H9 (cell line): Measurements from ENCODE around the gene MICALL1. TPM values are rescaled to one million over a fixed set of nuclear protein-coding genes. Genes with fewer than 3 reads are reported as not detected.

Experiments used
- DNase-seq: peaks from one replicate; pipeline ENCODE4 v3.0.0-alpha.2; 2017
- H2AFZ ChIP-seq: one replicate; pipeline ENCODE4 v1.6.1; 2013; ENCODE audit warnings: mild to moderate bottlenecking, low read length, control low read depth, moderate library complexity
- H2AK5ac ChIP-seq: 2 replicates; pipeline ENCODE4 v1.6.1; 2013; ENCODE audit warnings: low read length, control low read depth, mixed read lengths; ENCODE audit not compliant: insufficient read length
- H2BK120ac ChIP-seq: one replicate; pipeline ENCODE4 v1.6.1; 2013; ENCODE audit warnings: low read depth, mild to moderate bottlenecking, low read length, control low read depth, inconsistent platforms; ENCODE audit not compliant: poor library complexity, severe bottlenecking
- H2BK12ac ChIP-seq: 2 replicates; pipeline ENCODE4 v1.6.1; 2013; ENCODE audit warnings: low read length, control low read depth, mixed read lengths, low read depth; ENCODE audit not compliant: insufficient read length
- H2BK15ac ChIP-seq: 2 replicates; pipeline ENCODE4 v1.6.1; 2013; ENCODE audit warnings: low read depth, low read length, control low read depth
- H2BK20ac ChIP-seq: one replicate; pipeline ENCODE4 v1.6.1; 2013; ENCODE audit warnings: low read depth, mild to moderate bottlenecking, low read length, control low read depth, inconsistent platforms; ENCODE audit not compliant: poor library complexity, severe bottlenecking
- H2BK5ac ChIP-seq: 2 replicates; pipeline ENCODE4 v1.6.1; 2013; ENCODE audit warnings: low read length, control low read depth, mixed read lengths; ENCODE audit not compliant: insufficient read length
- H3K14ac ChIP-seq: 2 replicates; pipeline ENCODE4 v1.6.1; 2013; ENCODE audit warnings: low read length, control low read depth; ENCODE audit not compliant: insufficient read depth
- H3K18ac ChIP-seq: 2 replicates; pipeline ENCODE4 v1.6.1; 2013; ENCODE audit warnings: low read depth, mild to moderate bottlenecking, mixed read lengths, low read length, control low read depth; ENCODE audit not compliant: insufficient read length
- H3K23ac ChIP-seq: 2 replicates; pipeline ENCODE4 v1.6.1; 2013; ENCODE audit warnings: low read length, control low read depth, mixed read lengths, low read depth; ENCODE audit not compliant: insufficient read length
- H3K23me2 ChIP-seq: 2 replicates; pipeline ENCODE4 v1.6.1; 2013; ENCODE audit warnings: low read depth, mild to moderate bottlenecking, mixed read lengths, low read length, control low read depth; ENCODE audit not compliant: insufficient read length, poor library complexity, severe bottlenecking
- H3K27ac ChIP-seq: 2 replicates; pipeline ENCODE4 v1.5.1; 2013; ENCODE audit warnings: low read length, control low read depth, mixed read lengths, low read depth; ENCODE audit not compliant: insufficient read length
- H3K27me3 ChIP-seq: 2 replicates; pipeline ENCODE4 v1.6.1; 2013; ENCODE audit warnings: low read length, control low read depth, inconsistent platforms; ENCODE audit not compliant: insufficient read depth
- H3K4ac ChIP-seq: 2 replicates; pipeline ENCODE4 v1.6.1; 2013; ENCODE audit warnings: low read depth, mild to moderate bottlenecking, control low read depth, inconsistent platforms, low read length, moderate library complexity
- H3K4me1 ChIP-seq: 2 replicates; pipeline ENCODE4 v1.6.1; 2013; ENCODE audit warnings: low read length, control low read depth, inconsistent platforms; ENCODE audit not compliant: insufficient read depth
- H3K4me2 ChIP-seq: 2 replicates; pipeline ENCODE4 v1.6.1; 2013; ENCODE audit warnings: low read length, control low read depth, mixed read lengths; ENCODE audit not compliant: insufficient read length, insufficient read depth
- H3K56ac ChIP-seq: 2 replicates; pipeline ENCODE4 v1.6.1; 2013; ENCODE audit warnings: low read depth, mild to moderate bottlenecking, mixed read lengths, low read length, control low read depth; ENCODE audit not compliant: insufficient read length
- H3K79me1 ChIP-seq: 2 replicates; pipeline ENCODE4 v1.6.1; 2013; ENCODE audit warnings: low read depth, mild to moderate bottlenecking, moderate library complexity, low read length, control low read depth, inconsistent platforms; ENCODE audit not compliant: insufficient read depth, poor library complexity, severe bottlenecking
- H3K79me2 ChIP-seq: 2 replicates; pipeline ENCODE4 v1.6.1; 2013; ENCODE audit warnings: low read length, control low read depth, inconsistent platforms; ENCODE audit not compliant: insufficient read depth
- H3K9ac ChIP-seq: 2 replicates; pipeline ENCODE4 v1.6.1; 2013; ENCODE audit warnings: low read length, control low read depth, mixed read lengths; ENCODE audit not compliant: insufficient read length; ENCODE audit errors: extremely low read depth
- H3K9me3 ChIP-seq: one replicate; pipeline ENCODE4 v1.6.1; 2013; ENCODE audit warnings: low read depth, low read length, inconsistent platforms; ENCODE audit not compliant: control insufficient read depth
- H3T11ph ChIP-seq: one replicate; pipeline ENCODE4 v1.6.1; 2013; ENCODE audit warnings: mild to moderate bottlenecking, low read length, control low read depth, inconsistent platforms
- H4K20me1 ChIP-seq: one replicate; pipeline ENCODE4 v1.6.1; 2013; ENCODE audit not compliant: control insufficient read depth, insufficient read length, insufficient read depth
- H4K5ac ChIP-seq: 2 replicates; pipeline ENCODE4 v1.6.1; 2013; ENCODE audit warnings: low read depth, mild to moderate bottlenecking, mixed read lengths, low read length, control low read depth; ENCODE audit not compliant: insufficient read length
- H4K8ac ChIP-seq: replicated peaks from 2 replicates; pipeline ENCODE4 v1.6.1; 2013; ENCODE audit warnings: low read length, control low read depth, mixed read lengths, low read depth; ENCODE audit not compliant: insufficient read length
- H4K91ac ChIP-seq: 2 replicates; pipeline ENCODE4 v1.6.1; 2013; ENCODE audit warnings: low read depth, mild to moderate bottlenecking, moderate library complexity, mixed read lengths, low read length, control low read depth; ENCODE audit not compliant: insufficient read length
- H3K27ac Mint-ChIP-seq, 3 experiments: 2 replicates in 2 of 3; 3 replicates in 1 of 3; pipeline ENCODE4 v1.8.0; 2020 to 2021; ENCODE audit warnings: mixed read lengths in 3 of 3, mild to moderate bottlenecking in 1 of 3, moderate library complexity in 1 of 3
- H3K27me3 Mint-ChIP-seq: 2 replicates; pipeline ENCODE4 v1.8.0; 2021; ENCODE audit warnings: low read depth, mild to moderate bottlenecking, moderate library complexity, mixed read lengths
- H3K36me3 Mint-ChIP-seq, 3 experiments: 2 replicates in 2 of 3; 3 replicates in 1 of 3; pipeline ENCODE4 v1.8.0; 2020 to 2021; ENCODE audit warnings: low read depth in 3 of 3, mixed read lengths in 3 of 3; ENCODE audit not compliant: insufficient read depth in 1 of 3
- H3K4me1 Mint-ChIP-seq, 2 experiments: 2 replicates each; pipeline ENCODE4 v1.8.0; 2020; ENCODE audit warnings: mixed read lengths in 2 of 2
- H3K4me3 Mint-ChIP-seq, 2 experiments: 2 replicates in 1 of 2; 3 replicates in 1 of 2; pipeline ENCODE4 v1.8.0; 2020 to 2021; ENCODE audit warnings: mild to moderate bottlenecking in 2 of 2, mixed read lengths in 2 of 2, moderate library complexity in 1 of 2
- H3K9me3 Mint-ChIP-seq, 2 experiments: 2 replicates in 1 of 2; 3 replicates in 1 of 2; pipeline ENCODE4 v1.8.0; 2020; ENCODE audit warnings: mild to moderate bottlenecking in 2 of 2, mixed read lengths in 2 of 2, moderate library complexity in 1 of 2
- CTCF ChIP-seq: fragments of 200-600 bp; sonication (generic); conservative IDR thresholded peaks from 3 replicates; pipeline ENCODE4 v1.8.0; 2021; ENCODE audit warnings: antibody characterized with exemption, mild to moderate bottlenecking
- WGBS: extraction: QIAGEN DNeasy Blood & Tissue Kit; methylation state at CpG from one replicate; pipeline ENCODE4 v1.1.7; 2013; ENCODE audit warnings: missing lambda C conversion rate, low lambda C conversion rate, mixed read lengths; ENCODE audit not compliant: insufficient read length; ENCODE audit errors: extremely low coverage; 5-methylcytosine and 5-hydroxymethylcytosine counted together
- total RNA-seq: library from RNA; stranded (reverse); gene quantifications from 2 replicates; pipeline ENCODE4 v1.2.1, GENCODE V29; 2021

The MICALL1 gene
- total RNA-seq, 1 experiment from 2014 or later: 33.3 TPM

GRCh38 chr22:37892566-37893335, 13.3 kb upstream of the MICALL1 start:
- H3K56ac ChIP-seq: no peak overlapping the region
- no peak overlapping the region for H3K9ac ChIP-seq
- peak overlapping the region; percentile 51 to 83 (median 60); a peak in 5 of 7 replicates for H3K27ac Mint-ChIP-seq
- no peak overlapping the region for H2AK5ac ChIP-seq
- no peak overlapping the region for H3K14ac ChIP-seq
- peaks cover 9% of the 10 kb centered on the region; the same call in 1 of the 2 replicates for H3K4me1 ChIP-seq
- no peaks in the 10 kb centered on the region for H3K9me3 ChIP-seq
- WGBS: no CpG with 5 or more reads among the region's 7 CpGs
- H3T11ph ChIP-seq: no peak overlapping the region
- no peak overlapping the region for H3K18ac ChIP-seq
- H2BK5ac ChIP-seq: no peak overlapping the region
- H4K91ac ChIP-seq: no peak overlapping the region
- no peak overlapping the region for H4K8ac ChIP-seq
- H4K5ac ChIP-seq: no peak overlapping the region
- H3K23me2 ChIP-seq: no peaks in the 10 kb centered on the region
- peaks cover 18 to 35% (median 22%) of the 10 kb centered on the region in 3 experiments for H3K36me3 Mint-ChIP-seq
- no peak overlapping the region for H3K4me2 ChIP-seq
- no peak overlapping the region for H3K4ac ChIP-seq
- no peak overlapping the region for H2BK15ac ChIP-seq
- H3K79me2 ChIP-seq: no peaks in the 10 kb centered on the region
- H2BK12ac ChIP-seq: no peak overlapping the region
- H2AFZ ChIP-seq: no peak overlapping the region
- H2BK20ac ChIP-seq: no peak overlapping the region
- no peaks in the 10 kb centered on the region for H4K20me1 ChIP-seq
- no peak for DNase-seq
- no peak for TF ChIP-seq CTCF
- no peak overlapping the region; a peak in 1 of 5 replicates for H3K4me3 Mint-ChIP-seq
- peaks cover 33 to 40% of the 10 kb centered on the region in 2 experiments for H3K4me1 Mint-ChIP-seq
- H3K27me3 ChIP-seq: no peaks in the 10 kb centered on the region; the same call in 1 of the 2 replicates
- H3K23ac ChIP-seq: no peak overlapping the region
- H2BK120ac ChIP-seq: no peak overlapping the region
- no peaks in the 10 kb centered on the region for H3K27me3 Mint-ChIP-seq
- no peak overlapping the region for H3K27ac ChIP-seq
- no peaks in the 10 kb centered on the region for H3K79me1 ChIP-seq
- H3K9me3 Mint-ChIP-seq: no peaks in the 10 kb centered on the region
